Superior temporal gyrus (tissue), 1 donor: ENCODE measurements around the gene C1orf115.
"Not testable (repeated sequence)": the region's sequence is repeated elsewhere in the genome, so short reads cannot be mapped to it uniquely, and the experiment has no call there.

Experiments
- DNase-seq: peaks from one replicate; pipeline ENCODE4 v3.0.0-alpha.2; 2016; ENCODE audit errors: extremely low spot score

Gene C1orf115

GRCh38 chr1:220694866-220695382 lies 4.8 kb downstream of the C1orf115 start:
- DNase-seq = no peak

- no peak for DNase-seq
Observed at GRCh38 chr1:220695426-220695825, 5.3 kb downstream of the C1orf115 start.

- peak; percentile 22 for DNase-seq
Observed at GRCh38 chr1:220696226-220696862, 6.2 kb downstream of the C1orf115 start.

GRCh38 chr1:220696863-220697231 lies 6.7 kb downstream of the C1orf115 start:
- peak; percentile 69 for DNase-seq

GRCh38 chr1:220697326-220697725 lies 7.2 kb downstream of the C1orf115 start:
- DNase-seq = no peak

- no peak for DNase-seq
Observed at GRCh38 chr1:220698607-220699016, 8.4 kb downstream of the C1orf115 start.

- no peak for DNase-seq
Observed at GRCh38 chr1:220699044-220699443, 8.9 kb downstream of the C1orf115 start.

GRCh38 chr1:220700556-220701179 lies 10.5 kb downstream of the C1orf115 start:
- peak; percentile 65 for DNase-seq

GRCh38 chr1:220701974-220702373 lies 11.8 kb downstream of the C1orf115 start:
- no peak for DNase-seq

- DNase-seq = no peak
Observed at GRCh38 chr1:220702733-220703270, 12.6 kb downstream of the C1orf115 start.

- no peak for DNase-seq
Observed at GRCh38 chr1:220703305-220703704, 13.1 kb downstream of the C1orf115 start.

GRCh38 chr1:220705782-220706181 lies 15.6 kb downstream of the C1orf115 start:
- no peak for DNase-seq

GRCh38 chr1:220706480-220706879 lies 16.3 kb downstream of the C1orf115 start:
- DNase-seq = no peak

- no peak for DNase-seq
Observed at GRCh38 chr1:220707160-220707559, 17.0 kb downstream of the C1orf115 start.

- DNase-seq = no peak
Observed at GRCh38 chr1:220708244-220708643, 18.1 kb downstream of the C1orf115 start.

GRCh38 chr1:220708936-220709801 lies 19.0 kb downstream of the C1orf115 start:
- DNase-seq = no peak

- DNase-seq = no peak
Observed at GRCh38 chr1:220710333-220710732, 20.2 kb downstream of the C1orf115 start.

GRCh38 chr1:220711056-220711809 lies 21.1 kb downstream of the C1orf115 start:
- DNase-seq = no peak

- DNase-seq = not testable (repeated sequence)
Observed at GRCh38 chr1:220715986-220716385, 25.8 kb downstream of the C1orf115 start.

- DNase-seq = no peak
Observed at GRCh38 chr1:220717800-220718640, 27.9 kb downstream of the C1orf115 start.
